HG03469 (cell line): ENCODE results near the gene CREG1.
"Not testable (repeated sequence)": the region's sequence is repeated elsewhere in the genome, so short reads cannot be mapped to it uniquely, and the experiment has no call there.

Experiments
- ATAC-seq: cut with Tn5 transposase; IDR thresholded peaks from one replicate; pipeline ENCODE4 v1.9.1; 2021; ENCODE audit warnings: mild to moderate bottlenecking, moderate library complexity, moderate number of reproducible peaks; ENCODE audit not compliant: unreplicated experiment

Gene CREG1

DNA sequence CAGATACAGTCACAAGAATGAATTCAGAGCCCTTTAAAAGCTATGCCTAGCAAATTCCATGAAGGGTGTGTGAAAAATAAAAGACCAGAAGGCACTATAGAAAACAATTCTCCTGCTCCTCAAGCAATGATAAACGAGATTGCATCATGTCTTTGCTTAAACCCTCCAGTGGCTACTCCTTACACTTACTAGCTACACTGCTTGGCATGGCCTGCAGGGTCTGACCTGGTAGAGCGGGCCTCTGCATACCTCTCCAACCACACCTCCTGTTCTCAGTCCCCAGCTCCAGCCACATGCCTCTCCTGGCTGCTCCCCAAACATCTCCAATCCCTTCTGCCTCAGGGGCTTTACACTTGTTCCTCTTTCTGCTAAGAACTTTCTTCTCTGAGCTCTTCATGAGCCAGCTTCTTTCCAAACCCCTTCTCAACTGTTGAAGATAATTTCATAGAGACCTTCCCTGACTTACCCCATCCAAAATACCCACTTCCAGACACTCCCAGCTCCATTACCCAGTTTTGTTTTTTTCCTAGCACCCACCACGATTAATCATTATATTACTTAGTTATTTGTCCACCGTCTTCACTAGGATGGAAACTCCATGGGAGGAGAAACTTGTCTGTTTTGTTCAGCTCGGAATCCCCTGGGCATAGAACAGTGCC lies 11.2 kb upstream of the CREG1 start:
- no peak for ATAC-seq

DNA sequence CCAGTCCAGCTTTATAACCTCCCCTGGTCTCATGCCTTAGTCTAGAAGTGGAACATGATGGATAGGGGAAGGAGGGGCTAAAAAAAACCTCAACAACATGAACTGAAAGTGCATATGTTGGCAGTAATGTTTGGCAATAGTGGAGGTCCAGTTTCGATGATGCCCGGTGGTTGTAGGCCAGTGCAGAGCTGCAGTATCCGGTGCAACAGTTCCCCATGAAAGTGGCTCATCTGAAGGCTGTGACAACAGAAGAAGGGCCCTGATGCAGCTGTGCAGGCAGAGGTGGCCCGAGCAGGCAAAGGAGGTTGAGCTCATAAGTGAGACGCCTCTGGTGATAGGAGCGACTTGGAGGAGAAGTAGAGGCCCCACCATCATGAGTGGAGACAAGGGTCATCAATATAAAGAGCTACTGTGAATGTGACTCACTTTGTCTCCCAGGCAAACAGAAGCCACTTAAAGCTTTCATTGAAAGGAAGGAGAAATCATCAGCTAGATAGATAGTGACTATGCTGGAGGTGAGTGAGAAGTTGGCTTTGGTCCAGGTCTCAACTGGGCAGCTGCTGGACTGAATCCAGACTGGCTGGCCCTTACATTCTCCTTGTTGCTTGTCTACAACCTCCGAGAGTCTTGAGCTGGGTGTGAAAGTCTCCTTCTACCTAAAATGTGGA lies 10.2 kb upstream of the CREG1 start:
- no peak for ATAC-seq

DNA sequence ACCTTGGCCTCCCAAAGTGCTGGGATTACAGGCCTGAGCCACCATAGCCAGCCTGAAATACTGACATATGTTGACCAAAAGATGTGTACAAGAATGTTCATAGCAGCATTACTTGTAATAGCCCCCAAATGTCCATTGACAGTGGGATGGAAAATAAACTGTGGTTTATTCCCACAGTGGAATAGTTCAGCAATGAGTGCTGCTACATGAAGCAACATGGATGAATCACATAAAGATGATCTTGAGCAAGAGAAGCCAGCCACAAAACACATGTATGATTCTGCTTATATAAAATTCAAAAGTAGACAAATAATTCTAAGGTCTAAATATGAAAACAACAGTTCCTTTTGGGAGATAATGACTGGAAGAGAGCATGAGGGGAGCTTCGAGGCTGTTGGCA lies 9.1 kb upstream of the CREG1 start:
- no peak for ATAC-seq

DNA sequence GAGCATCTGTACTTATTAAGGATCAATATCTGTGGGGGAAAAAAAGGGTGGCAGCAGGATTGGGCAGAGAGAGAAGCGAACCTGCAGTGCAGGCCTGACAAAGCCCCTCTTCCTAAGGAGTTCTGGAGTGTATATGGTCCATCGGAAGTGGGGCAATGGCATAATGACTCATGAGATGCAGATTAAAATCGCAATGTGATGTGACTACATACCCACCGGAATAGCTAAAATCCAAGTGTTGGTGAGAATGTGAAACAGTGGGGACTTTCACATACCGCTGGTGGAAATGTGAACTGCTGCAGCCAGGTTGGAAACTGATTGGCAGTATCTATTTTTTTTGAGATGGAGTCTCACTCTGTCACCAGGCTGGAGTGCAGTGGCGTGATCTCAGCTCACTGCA lies 8.2 kb upstream of the CREG1 start:
- no peak for ATAC-seq

DNA sequence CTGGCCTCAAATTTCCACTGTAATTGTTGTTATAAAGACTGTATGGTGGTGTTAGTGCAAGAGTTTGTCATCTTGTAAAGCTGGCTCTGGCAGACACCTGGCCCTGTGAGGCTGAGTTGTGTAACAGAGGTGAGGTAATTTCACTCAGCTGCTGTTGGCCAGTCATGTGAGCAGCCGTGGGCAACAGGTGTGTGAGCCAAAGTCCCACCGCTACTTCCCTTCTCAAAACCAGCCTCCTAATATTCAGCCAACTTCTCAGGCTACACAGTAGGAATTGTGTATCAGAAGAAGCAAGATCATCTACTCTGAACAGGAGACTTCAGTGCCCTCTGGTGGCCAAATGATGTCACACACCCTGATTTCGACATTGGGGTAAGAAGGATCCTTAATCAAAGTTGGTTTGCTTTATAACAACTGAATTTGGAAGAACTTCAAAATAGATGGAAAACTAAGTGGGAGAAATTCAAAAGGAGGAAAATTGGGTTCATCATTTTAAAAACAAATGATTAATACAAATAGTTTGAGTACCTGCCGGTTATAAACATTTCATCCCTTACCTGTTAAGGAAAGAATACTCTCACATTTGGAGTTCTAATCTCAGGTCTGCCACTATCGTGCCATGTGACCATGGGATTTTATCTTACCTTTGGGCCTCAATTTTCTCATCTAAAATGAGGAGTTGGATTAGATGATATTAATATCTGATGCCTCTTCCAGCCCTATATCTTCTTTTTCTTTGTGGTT lies 2.6 kb upstream of the CREG1 start:
- no peak for ATAC-seq

DNA sequence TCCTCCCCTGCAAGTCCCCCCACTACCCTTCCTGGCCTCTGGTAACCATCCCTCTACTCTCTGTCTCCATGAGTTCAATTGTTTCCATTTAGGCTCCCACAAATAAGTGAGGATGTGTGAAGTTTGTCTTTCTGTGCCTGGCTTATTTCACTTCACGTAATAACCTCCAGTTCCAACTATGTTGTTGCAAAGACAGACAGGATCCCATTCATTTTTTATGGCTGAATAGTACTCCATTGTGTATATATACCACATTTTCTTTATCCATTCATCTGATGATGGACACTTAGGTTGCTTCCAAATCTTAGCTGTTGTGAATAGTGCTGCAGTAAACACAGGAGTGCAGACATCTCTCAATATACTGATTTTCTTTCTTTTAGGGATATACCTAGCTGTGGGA lies 1.5 kb upstream of the CREG1 start:
- not testable (repeated sequence) for ATAC-seq

DNA sequence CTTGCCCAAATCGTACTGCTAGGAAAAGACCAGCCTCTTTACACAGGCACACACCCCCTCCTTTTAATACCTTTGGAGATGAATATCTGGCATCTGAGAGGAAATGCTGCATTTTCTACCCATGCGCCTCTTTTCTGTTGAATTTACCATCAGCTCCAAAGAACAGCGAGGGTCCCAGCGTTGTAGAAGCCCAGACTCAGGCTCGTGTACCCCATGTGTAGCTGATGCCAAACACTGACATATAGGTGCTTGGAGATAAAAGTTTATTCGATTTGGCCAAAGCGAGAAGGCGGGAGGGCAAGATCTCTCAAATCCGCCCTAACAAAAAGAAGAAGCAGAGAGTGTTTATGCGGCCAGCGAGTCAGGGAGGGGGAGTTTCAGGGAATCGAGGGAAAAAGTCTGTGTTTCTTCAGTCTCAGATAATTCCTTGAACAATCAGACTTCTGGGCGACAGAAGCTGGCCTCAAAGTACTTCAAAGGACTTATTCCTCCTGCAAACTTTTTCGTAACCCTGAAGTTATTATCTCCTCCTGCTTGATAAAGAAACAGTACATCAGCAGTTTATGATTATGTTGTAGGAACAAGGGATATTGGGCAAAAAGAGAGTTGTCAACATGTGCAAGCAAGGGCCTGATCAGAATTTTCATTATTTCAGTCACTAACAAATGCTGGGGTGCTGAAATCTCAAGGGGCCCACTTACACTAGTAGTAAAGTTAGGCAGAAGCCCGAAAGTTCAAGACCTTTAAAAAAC lies 642 bp upstream of the CREG1 start:
- ATAC-seq = peak; percentile 2

DNA sequence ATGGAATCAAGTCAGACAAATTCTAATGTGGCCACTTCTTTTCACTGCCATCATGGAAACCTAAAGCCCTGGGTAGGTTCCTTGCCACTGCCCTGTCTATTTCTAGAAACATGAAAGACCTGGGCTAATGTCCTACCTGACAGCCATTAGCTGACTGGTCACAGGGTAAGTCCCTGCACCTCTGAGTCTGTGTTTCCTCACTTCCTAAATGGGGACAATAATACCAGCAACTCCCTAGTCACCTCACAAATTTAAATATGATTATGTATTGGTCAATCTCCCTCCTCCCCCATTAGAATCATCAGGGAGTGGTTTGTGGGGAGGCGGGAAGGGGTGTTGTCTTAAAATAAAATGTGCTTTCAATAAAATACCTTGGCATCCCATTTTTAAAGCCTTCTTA lies 2.2 kb downstream of the CREG1 start:
- ATAC-seq = no peak

DNA sequence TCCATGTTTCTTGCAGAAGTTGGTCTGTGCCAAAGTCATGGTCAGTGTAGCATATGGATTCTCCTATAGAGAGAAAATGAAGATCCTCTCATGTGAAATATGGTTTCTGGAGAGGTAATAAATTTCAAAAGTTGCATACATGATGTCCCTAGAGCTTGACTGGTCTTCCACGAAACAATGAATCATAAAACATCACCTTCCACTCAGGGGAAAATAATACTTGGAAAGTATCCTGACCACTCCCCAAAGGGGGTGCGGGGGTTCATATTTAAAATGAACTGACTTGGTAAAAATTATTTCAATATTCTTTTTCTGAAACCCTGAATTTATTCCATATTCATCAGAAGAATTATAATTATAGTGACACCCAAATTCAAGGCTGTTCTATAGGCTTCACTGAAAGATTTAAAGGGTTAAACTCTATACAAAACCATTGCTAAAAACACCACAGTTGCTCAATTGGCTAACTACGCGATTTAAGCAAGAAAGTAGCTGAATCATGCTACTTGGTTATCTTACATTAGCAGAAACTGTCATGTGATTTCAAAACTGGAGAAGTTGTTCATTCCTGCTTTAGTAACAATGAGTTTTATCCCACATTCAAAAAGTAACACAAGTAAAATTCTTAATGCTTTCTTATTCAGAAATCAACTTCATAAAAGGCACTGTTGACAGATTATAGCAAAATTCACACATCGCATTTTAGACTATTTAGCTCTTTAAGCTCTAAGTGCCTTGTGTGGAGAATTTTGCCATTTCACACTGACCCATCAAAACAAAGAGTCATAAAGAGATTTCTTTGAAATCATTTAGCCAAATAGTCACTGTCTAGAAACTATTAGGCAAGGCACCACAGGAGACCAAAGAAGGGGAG lies 5.3 kb downstream of the CREG1 start:
- no peak for ATAC-seq

DNA sequence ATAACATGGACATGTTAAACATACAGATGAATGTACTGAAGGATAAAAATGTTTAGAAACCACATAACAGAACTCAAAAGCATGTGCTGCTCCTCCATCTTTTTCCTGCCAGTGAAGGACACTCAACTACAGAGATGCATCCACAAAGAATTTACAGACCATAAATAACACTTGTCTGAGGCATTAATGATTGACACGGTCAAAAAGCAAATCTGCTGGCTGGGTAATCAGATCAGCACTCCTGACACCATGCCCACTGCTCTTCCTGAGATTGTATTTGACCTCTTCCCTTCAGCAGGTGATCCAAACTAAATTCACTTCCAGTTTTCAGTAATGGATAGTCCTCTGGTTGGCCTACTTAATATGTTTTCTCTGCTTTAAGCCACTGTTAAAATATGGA lies 6.6 kb downstream of the CREG1 start:
- no peak for ATAC-seq

DNA sequence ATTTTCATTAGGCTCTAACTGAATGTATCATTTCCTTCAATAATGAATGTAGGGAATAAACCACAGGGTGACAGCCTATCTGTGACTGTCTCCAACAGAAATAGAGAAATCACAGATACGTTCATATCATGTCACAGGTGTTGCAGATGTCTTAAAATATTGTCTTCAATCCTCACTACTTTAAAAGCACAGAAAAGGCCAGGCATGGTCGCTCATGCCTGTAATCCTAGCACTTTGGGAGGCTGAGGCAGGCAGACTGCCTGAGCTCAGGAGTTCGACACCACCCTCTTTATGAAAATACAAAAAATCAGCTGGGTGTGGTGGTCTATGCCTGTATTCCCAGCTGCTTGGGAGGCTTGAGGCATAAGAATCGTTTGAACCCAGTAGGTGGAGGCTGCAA lies 8.2 kb downstream of the CREG1 start:
- ATAC-seq = no peak

DNA sequence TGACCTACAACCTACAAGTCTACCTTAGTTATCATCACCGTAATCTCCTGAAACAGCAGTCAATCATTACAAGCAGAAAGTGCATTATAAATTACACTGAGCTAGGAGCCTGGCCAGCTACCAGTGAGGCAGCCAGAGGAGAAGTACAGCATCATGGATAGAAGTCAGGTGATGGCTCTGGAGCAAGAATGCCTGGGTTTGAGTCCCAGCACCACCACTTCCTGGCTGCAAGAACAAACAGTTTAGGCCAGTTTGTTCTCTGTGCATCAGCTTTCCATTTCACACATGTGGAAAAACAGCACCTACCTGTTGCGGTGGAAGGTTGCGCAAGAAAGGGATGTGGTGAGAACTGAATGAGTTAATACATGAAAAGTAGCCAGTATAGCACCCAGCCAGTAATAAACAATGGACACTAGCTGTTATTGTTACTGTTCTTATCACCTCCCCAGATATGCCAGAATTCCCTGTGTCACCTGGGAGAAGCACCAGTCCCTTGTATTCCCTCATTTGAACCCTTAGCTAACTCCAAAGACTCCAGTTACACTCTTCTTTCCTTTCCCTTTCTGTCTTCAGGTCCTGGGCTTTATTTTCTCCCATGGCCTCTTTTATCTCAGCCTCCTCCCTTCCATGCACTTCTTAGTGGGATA lies 9.0 kb downstream of the CREG1 start:
- no peak for ATAC-seq

DNA sequence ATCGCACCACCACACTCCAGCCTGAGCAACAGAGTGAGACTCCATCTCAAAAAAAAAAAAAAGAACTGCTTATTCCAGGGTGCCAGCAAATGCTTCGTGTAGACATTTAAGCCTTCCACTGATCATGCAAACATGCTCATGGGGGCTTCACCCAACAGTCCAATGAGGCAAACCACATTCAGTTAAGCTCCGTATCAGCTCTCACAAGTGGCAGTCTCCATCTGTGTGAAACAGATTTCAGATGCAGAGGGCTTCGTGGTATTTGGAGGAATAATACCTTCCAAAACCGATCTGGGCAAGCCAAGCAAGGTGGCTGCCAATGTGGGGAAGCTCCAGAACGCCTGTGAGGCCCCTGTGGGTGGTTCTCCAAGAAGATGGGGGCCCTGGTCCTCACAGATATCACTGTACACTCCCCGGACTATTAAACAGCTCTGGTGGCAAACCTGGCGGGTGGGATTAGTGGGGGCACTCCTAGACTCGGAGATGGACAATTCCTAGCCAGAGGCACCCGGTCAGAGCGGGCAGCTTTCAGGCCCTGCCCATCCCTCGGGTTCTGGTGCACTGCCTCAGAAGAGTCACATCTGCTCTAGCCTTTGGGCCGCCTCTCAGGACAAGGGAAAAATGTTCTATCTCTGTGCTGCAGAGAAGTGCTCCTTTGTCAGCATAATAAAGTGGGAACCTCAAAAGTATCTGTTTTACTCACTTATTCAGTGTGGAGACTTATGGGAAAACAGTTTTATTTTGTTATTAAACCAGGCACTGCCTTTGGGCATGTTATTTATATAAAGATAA lies 10.2 kb downstream of the CREG1 start:
- ATAC-seq = no peak

DNA sequence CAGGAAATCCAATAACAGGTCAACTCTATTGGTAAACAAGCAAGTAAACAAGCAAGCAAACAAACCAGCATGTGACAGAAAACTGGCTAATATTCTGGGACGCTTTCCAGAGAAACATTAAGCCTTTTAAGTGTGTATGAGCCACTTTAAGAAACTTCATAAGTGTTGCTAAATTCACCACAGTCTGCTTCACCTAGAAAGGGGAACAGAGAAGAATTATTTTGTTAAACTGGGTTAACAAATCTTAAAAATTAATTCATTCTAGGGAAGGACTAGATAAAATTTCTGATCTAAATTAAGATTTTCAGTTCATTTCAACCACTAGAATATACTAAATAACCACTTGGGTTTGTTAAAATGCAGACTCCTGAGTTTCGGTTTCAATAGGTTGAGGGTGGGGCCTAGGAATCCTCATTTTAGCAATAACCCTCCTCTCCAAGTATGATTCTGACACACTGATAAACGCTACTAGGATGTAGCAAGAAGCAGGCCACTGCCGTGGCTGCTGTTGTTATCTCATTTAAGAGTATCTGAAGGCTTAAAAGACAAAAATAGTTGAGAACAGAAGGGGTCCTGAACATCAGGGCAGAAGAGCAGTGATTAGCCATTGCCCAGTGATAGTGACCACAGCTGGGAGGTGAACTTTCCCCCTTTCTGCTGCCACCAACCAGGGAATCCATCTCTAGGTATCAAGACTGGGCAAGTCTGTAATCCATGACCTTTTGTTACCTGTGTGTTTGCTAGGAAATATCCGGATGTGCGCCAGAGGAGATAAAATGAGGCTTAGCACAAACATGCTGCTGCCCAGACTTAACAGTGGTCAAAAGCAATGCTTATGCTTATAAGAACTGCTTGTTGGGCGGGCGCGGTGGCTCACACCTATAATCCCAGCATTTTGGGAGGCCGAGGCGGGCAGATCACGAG lies 11.2 kb downstream of the CREG1 start:
- no peak for ATAC-seq

DNA sequence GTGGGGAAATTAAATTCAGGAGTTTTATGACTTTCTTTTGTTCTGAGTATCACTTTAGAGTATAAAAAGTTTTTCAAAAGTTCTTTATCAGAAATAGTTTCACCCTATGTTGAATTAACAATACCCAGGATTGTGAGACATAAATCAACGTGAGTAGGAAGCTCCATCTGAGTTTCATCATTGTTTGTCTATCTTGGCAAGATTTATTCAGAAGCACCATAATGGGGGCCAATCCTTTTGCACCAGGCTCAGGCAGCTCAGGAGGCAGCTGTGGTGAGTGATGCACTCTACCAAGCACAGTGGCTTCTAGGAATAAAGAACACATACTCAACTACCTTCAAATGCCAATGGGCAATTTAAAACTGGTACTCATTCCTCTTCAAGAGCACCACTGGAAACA lies 12.0 kb downstream of the CREG1 start:
- ATAC-seq = no peak

DNA sequence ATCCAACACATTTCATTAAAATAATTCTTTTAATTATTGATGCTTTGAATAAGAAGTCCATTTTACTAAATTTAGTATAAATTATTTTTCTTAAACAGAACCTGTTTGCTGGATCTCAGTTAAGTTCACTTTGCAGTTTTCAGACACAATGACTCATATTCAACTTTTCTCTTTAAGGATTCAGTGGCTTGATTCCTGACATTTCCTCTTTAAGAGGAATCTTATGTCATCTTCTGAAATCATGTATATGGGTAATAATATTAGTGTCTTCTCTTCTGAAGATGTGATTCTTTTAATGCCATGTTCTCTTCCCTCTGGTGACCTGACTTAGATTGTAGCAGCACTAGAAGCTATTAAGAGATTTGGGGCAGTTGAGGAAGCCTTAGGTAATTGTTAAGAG lies 12.6 kb downstream of the CREG1 start:
- no peak for ATAC-seq

DNA sequence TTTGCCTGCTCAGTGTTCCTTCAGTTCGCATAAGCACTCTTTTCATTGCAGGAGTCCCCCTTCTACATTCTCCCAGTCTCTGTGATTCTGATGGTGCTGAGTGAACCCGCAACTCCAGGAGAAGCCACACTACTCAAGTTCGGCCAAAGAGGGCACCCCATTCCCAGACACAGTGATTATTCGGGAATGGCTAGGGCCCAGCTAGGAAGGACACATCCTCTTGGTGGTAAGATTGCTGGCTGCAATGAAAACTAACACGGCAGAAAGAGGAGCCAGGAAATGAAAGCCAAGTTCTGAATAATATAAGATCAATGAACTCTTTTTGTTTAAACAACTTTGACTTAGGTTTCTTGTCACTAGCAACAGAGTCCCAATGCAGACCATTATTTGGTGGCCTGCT lies 14.9 kb downstream of the CREG1 start:
- no peak for ATAC-seq

DNA sequence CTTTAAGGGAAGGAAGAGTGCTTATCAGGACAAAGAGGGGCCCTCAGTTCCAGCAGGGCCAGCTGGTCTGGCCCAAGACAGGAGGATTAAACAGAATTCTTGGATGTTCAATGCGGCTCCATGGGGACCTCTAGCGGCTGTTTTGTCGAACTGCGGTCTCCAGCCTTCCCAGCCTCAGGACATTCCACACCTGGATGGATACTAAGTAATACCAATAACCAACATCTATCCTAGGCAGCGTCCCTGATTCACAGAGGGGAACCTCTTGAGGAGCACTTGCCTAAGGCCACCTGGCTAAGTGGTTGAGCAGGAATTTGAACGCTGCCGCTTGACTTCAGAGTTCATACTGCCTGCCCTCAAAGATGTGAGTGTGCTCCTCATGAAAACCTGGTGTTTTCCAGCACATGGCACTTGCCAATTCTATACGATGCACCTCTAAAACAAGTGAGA lies 19.7 kb downstream of the CREG1 start:
- no peak for ATAC-seq
